Ascending aorta (tissue), 2 donors: Measurements from ENCODE around the gene LIMK1. TPM values are rescaled to one million over a fixed set of nuclear protein-coding genes. Genes with fewer than 3 reads are reported as not detected.

Experiments
- DNase-seq, 2 donors: peaks; one replicate each; pipeline ENCODE4 v3.0.0-alpha.2; 2019; ENCODE audit warnings: low spot score in 2 of 2
- H3K27ac ChIP-seq, 2 donors: fragments of 200-600 bp; sonication (generic); one replicate each; pipeline ENCODE4 v1.5.1; 2016 to 2017; ENCODE audit warnings: mild to moderate bottlenecking in 1 of 2
- H3K27me3 ChIP-seq: fragments of 200-600 bp; sonication (generic); one replicate; pipeline ENCODE4 v1.5.1; 2017
- H3K36me3 ChIP-seq, 2 donors: fragments of 200-600 bp; sonication (generic); one replicate each; pipeline ENCODE4 v1.5.1; 2016
- H3K4me1 ChIP-seq, 2 donors: fragments of 200-600 bp; sonication (generic); one replicate each; pipeline ENCODE4 v1.5.1; 2016 to 2017; ENCODE audit warnings: mild to moderate bottlenecking in 1 of 2
- H3K4me3 ChIP-seq, 2 donors: fragments of 200-600 bp; sonication (generic); one replicate each; pipeline ENCODE4 v1.5.1; 2016 to 2017; ENCODE audit warnings: mild to moderate bottlenecking in 1 of 2
- H3K9me3 ChIP-seq, 2 donors: fragments of 200-600 bp; sonication (generic); one replicate each; pipeline ENCODE4 v1.5.1; 2016
- intact Hi-C: fragments of 100-400 bp; cut with DNase I; formaldehyde crosslinking; loops from one replicate; pipeline ENCODE4 v1.15.1; 2023
- total RNA-seq: library from RNA; depleted of rRNA; stranded (reverse); fragments of >200 nt; gene quantifications from one replicate; pipeline ENCODE4 v1.1.0, GENCODE V29; 2016
- TF ChIP-seq, protein P1 (sequence below), 3 experiments: fragments of 200-600 bp in 2 of 3; fragments of 450-650 bp in 1 of 3; sonication (generic) in 2 of 3; IDR thresholded peaks; one replicate each; pipeline ENCODE4 v1.5.1; 2016 to 2019; ENCODE audit warnings: antibody characterized with exemption in 3 of 3, mild to moderate bottlenecking in 1 of 3, moderate library complexity in 1 of 3

LIMK1 gene
- total RNA-seq, 1 donor from 2014 or later = 30.0 TPM

DNA sequence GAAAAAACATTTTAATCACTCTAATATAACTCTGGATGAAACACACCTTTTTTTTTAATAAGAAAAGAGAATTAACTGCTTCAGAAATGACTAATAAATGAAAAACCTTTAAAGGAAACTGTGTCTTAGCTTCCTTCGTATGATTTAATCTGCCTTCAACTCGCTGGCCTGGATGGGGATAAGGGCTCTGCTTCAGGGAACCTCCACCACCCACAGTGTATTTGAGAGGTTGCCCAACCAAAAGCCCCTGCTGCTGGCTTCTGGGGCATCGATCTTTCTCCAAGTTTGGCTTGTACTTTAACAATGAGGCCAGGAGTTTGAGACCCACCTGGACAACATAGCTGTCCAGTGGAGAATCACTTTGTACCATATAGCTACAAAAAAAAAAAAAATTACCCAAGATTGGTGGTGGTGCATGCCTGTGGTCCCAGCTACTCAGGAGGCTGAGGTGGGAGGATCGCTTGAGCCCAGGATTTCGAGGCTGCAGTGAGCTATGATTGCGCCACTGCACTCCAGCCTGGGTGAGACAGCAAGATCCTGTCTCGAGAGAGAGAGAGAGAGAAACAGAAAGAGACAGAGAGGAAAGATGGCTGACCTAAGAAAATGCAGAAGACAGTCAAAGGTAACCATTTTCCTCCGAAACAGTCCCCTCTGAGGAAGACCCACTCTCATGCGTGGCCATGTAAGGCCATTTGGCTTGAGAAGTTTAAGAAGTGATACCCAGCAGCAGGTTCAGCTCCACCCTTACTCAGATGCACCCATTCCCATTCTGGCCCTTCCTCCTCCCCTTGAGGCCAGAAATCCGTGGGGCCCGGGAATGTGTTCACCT is 13.6 kb upstream of the LIMK1 start:
- H3K36me3 ChIP-seq = peaks cover 28 to 37% of the 10 kb centered on the region in 2 donors
- H3K4me3 ChIP-seq = no peak overlapping the region
- peak overlapping the region; percentile 31 to 76 for H3K27ac ChIP-seq
- no peaks in the 10 kb centered on the region for H3K4me1 ChIP-seq
- intact Hi-C loops = loop anchor here (2.0 to 5.0 kb wide), 4 partner anchors 25 to 322 kb away; partner anchors contain the start of gene EIF4H
- H3K27me3 ChIP-seq = no peaks in the 10 kb centered on the region
- H3K9me3 ChIP-seq = no peaks in the 10 kb centered on the region
- TF ChIP-seq, protein P1, sequence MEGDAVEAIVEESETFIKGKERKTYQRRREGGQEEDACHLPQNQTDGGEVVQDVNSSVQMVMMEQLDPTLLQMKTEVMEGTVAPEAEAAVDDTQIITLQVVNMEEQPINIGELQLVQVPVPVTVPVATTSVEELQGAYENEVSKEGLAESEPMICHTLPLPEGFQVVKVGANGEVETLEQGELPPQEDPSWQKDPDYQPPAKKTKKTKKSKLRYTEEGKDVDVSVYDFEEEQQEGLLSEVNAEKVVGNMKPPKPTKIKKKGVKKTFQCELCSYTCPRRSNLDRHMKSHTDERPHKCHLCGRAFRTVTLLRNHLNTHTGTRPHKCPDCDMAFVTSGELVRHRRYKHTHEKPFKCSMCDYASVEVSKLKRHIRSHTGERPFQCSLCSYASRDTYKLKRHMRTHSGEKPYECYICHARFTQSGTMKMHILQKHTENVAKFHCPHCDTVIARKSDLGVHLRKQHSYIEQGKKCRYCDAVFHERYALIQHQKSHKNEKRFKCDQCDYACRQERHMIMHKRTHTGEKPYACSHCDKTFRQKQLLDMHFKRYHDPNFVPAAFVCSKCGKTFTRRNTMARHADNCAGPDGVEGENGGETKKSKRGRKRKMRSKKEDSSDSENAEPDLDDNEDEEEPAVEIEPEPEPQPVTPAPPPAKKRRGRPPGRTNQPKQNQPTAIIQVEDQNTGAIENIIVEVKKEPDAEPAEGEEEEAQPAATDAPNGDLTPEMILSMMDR (IDR thresholded peaks at IDR 0.05) = no peak
- DNase-seq = no peak

DNA sequence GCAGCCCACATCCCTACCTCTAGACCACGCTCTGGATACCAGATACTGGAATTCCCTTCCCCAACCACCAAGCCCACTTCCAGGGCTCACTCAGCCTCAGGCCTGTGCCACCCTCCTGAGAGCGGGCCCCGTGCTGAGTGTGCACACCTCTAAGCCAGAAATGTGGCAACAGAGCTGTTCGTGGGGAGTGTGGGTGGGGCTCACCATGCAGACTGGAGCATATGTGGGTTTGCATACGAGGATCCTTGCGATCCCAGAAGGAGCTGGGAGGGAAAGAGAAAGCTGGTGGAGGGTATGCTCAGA is 13.0 kb upstream of the LIMK1 start:
- H3K36me3 ChIP-seq = peaks cover 22 to 32% of the 10 kb centered on the region in 2 donors
- no peaks in the 10 kb centered on the region for H3K9me3 ChIP-seq
- H3K4me3 ChIP-seq = no peak overlapping the region
- no peak for DNase-seq
- TF ChIP-seq, protein P1 (IDR thresholded peaks at IDR 0.05) = no peak
- H3K4me1 ChIP-seq = no peaks in the 10 kb centered on the region
- intact Hi-C loops = no loop called here
- H3K27ac ChIP-seq = peak overlapping the region; percentile 31 to 76
- no peaks in the 10 kb centered on the region for H3K27me3 ChIP-seq

DNA sequence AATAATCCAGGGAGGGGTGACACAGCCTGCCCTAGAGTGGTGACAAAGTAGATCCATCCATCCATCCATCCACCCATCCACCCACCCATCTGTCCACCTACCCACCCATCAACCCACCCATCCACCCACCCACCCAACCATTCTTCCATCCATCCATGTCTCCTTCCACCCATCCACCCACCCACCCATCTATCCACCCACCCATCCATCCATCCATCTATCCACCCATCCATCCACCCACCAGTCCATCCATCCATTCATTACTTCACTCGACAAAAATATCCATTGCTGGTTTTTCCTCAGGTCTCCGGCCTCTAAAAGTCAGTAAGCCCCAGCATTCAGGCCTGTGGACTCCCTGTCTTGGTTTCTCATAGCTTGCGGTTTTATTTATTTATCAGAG is 12.5 kb upstream of the LIMK1 start:
- Histone ChIP-seq H3K27ac (peak overlapping the region in 1 of 2 donors; percentile 76), H3K4me3 (no peak overlapping the region), H3K27me3 (no peaks in the 10 kb centered on the region), H3K36me3 (peaks cover 17 to 26% of the 10 kb centered on the region in 2 donors), H3K9me3 (no peaks in the 10 kb centered on the region), H3K4me1 (no peaks in the 10 kb centered on the region)
- TF ChIP-seq, protein P1 (IDR thresholded peaks at IDR 0.05) = no peak
- intact Hi-C loops = no loop called here
- no peak for DNase-seq

DNA sequence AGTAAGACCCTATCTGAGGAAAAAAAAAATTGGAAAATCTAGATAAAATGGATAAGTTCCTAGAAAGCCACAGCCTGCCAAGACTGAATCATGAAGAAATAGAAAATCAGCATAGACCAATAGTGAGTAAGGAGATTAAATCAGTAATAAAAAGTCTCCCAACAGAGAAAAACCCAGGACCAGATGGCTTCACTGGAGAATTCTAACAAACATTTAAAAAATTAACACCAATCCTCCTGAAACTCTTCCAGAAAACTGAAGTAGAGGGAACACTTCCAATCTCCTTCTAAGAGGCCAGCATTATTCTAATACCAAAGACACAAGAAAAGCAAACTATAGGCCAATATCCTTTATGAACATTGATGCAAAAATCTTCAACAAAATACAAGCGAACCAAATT is 8.8 kb upstream of the LIMK1 start:
- TF ChIP-seq, protein P1 (IDR thresholded peaks at IDR 0.05) = no peak
- no peaks in the 10 kb centered on the region for H3K4me1 ChIP-seq
- no peaks in the 10 kb centered on the region for H3K9me3 ChIP-seq
- no peak overlapping the region for H3K27ac ChIP-seq
- DNase-seq = no peak
- H3K36me3 ChIP-seq = no peaks in the 10 kb centered on the region
- no peak overlapping the region for H3K4me3 ChIP-seq
- intact Hi-C loops = no loop called here
- H3K27me3 ChIP-seq = no peaks in the 10 kb centered on the region

DNA sequence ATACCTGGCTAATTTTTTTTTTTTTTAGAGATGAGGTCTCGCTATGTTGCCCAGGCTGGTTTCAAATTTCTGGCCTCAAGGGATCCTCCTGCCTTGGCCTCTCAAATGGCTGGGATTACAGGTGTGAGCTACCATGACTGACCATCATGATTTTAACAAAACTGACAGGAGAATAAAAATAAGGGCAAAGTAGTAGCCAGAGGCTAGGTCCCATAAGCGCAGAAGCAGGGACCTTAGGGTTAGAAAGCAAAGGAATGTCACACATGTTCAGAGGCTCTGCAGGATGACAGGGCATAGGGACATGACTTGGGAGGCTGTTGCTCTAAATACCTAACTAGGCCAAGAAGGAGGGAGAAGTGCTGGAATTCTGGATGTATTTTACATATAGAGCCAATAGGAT is 5.1 kb upstream of the LIMK1 start:
- intact Hi-C loops = no loop called here
- H3K27ac ChIP-seq = peak overlapping the region in 1 of 2 donors; percentile 39
- TF ChIP-seq, protein P1 (IDR thresholded peaks at IDR 0.05) = no peak

More for the DNA sequence above, 5.1 kb upstream of the LIMK1 start:
- Histone ChIP-seq H3K9me3 (no peaks in the 10 kb centered on the region), H3K4me1 (peaks cover 0 to 4% of the 10 kb centered on the region in 2 donors), H3K27me3 (no peaks in the 10 kb centered on the region), H3K36me3 (no peaks in the 10 kb centered on the region), H3K4me3 (no peak overlapping the region)
- no peak for DNase-seq
